H9 (cell line): Measurements from ENCODE around the gene FAM200C. TPM values are rescaled to one million over a fixed set of nuclear protein-coding genes. Genes with fewer than 3 reads are reported as not detected.

Experiments
- DNase-seq: peaks from one replicate; pipeline ENCODE4 v3.0.0-alpha.2; 2017
- H2AFZ ChIP-seq: one replicate; pipeline ENCODE4 v1.6.1; 2013; ENCODE audit warnings: mild to moderate bottlenecking, low read length, control low read depth, moderate library complexity
- H2AK5ac ChIP-seq: 2 replicates; pipeline ENCODE4 v1.6.1; 2013; ENCODE audit warnings: low read length, control low read depth, mixed read lengths; ENCODE audit not compliant: insufficient read length
- H2BK120ac ChIP-seq: one replicate; pipeline ENCODE4 v1.6.1; 2013; ENCODE audit warnings: low read depth, mild to moderate bottlenecking, low read length, control low read depth, inconsistent platforms; ENCODE audit not compliant: poor library complexity, severe bottlenecking
- H2BK12ac ChIP-seq: 2 replicates; pipeline ENCODE4 v1.6.1; 2013; ENCODE audit warnings: low read length, control low read depth, mixed read lengths, low read depth; ENCODE audit not compliant: insufficient read length
- H2BK15ac ChIP-seq: 2 replicates; pipeline ENCODE4 v1.6.1; 2013; ENCODE audit warnings: low read depth, low read length, control low read depth
- H2BK20ac ChIP-seq: one replicate; pipeline ENCODE4 v1.6.1; 2013; ENCODE audit warnings: low read depth, mild to moderate bottlenecking, low read length, control low read depth, inconsistent platforms; ENCODE audit not compliant: poor library complexity, severe bottlenecking
- H2BK5ac ChIP-seq: 2 replicates; pipeline ENCODE4 v1.6.1; 2013; ENCODE audit warnings: low read length, control low read depth, mixed read lengths; ENCODE audit not compliant: insufficient read length
- H3K14ac ChIP-seq: 2 replicates; pipeline ENCODE4 v1.6.1; 2013; ENCODE audit warnings: low read length, control low read depth; ENCODE audit not compliant: insufficient read depth
- H3K18ac ChIP-seq: 2 replicates; pipeline ENCODE4 v1.6.1; 2013; ENCODE audit warnings: low read depth, mild to moderate bottlenecking, mixed read lengths, low read length, control low read depth; ENCODE audit not compliant: insufficient read length
- H3K23ac ChIP-seq: 2 replicates; pipeline ENCODE4 v1.6.1; 2013; ENCODE audit warnings: low read length, control low read depth, mixed read lengths, low read depth; ENCODE audit not compliant: insufficient read length
- H3K23me2 ChIP-seq: 2 replicates; pipeline ENCODE4 v1.6.1; 2013; ENCODE audit warnings: low read depth, mild to moderate bottlenecking, mixed read lengths, low read length, control low read depth; ENCODE audit not compliant: insufficient read length, poor library complexity, severe bottlenecking
- H3K27ac ChIP-seq: 2 replicates; pipeline ENCODE4 v1.5.1; 2013; ENCODE audit warnings: low read length, control low read depth, mixed read lengths, low read depth; ENCODE audit not compliant: insufficient read length
- H3K27me3 ChIP-seq: 2 replicates; pipeline ENCODE4 v1.6.1; 2013; ENCODE audit warnings: low read length, control low read depth, inconsistent platforms; ENCODE audit not compliant: insufficient read depth
- H3K4ac ChIP-seq: 2 replicates; pipeline ENCODE4 v1.6.1; 2013; ENCODE audit warnings: low read depth, mild to moderate bottlenecking, control low read depth, inconsistent platforms, low read length, moderate library complexity
- H3K4me1 ChIP-seq: 2 replicates; pipeline ENCODE4 v1.6.1; 2013; ENCODE audit warnings: low read length, control low read depth, inconsistent platforms; ENCODE audit not compliant: insufficient read depth
- H3K4me2 ChIP-seq: 2 replicates; pipeline ENCODE4 v1.6.1; 2013; ENCODE audit warnings: low read length, control low read depth, mixed read lengths; ENCODE audit not compliant: insufficient read length, insufficient read depth
- H3K56ac ChIP-seq: 2 replicates; pipeline ENCODE4 v1.6.1; 2013; ENCODE audit warnings: low read depth, mild to moderate bottlenecking, mixed read lengths, low read length, control low read depth; ENCODE audit not compliant: insufficient read length
- H3K79me1 ChIP-seq: 2 replicates; pipeline ENCODE4 v1.6.1; 2013; ENCODE audit warnings: low read depth, mild to moderate bottlenecking, moderate library complexity, low read length, control low read depth, inconsistent platforms; ENCODE audit not compliant: insufficient read depth, poor library complexity, severe bottlenecking
- H3K79me2 ChIP-seq: 2 replicates; pipeline ENCODE4 v1.6.1; 2013; ENCODE audit warnings: low read length, control low read depth, inconsistent platforms; ENCODE audit not compliant: insufficient read depth
- H3K9ac ChIP-seq: 2 replicates; pipeline ENCODE4 v1.6.1; 2013; ENCODE audit warnings: low read length, control low read depth, mixed read lengths; ENCODE audit not compliant: insufficient read length; ENCODE audit errors: extremely low read depth
- H3K9me3 ChIP-seq: one replicate; pipeline ENCODE4 v1.6.1; 2013; ENCODE audit warnings: low read depth, low read length, inconsistent platforms; ENCODE audit not compliant: control insufficient read depth
- H3T11ph ChIP-seq: one replicate; pipeline ENCODE4 v1.6.1; 2013; ENCODE audit warnings: mild to moderate bottlenecking, low read length, control low read depth, inconsistent platforms
- H4K20me1 ChIP-seq: one replicate; pipeline ENCODE4 v1.6.1; 2013; ENCODE audit not compliant: control insufficient read depth, insufficient read length, insufficient read depth
- H4K5ac ChIP-seq: 2 replicates; pipeline ENCODE4 v1.6.1; 2013; ENCODE audit warnings: low read depth, mild to moderate bottlenecking, mixed read lengths, low read length, control low read depth; ENCODE audit not compliant: insufficient read length
- H4K8ac ChIP-seq: replicated peaks from 2 replicates; pipeline ENCODE4 v1.6.1; 2013; ENCODE audit warnings: low read length, control low read depth, mixed read lengths, low read depth; ENCODE audit not compliant: insufficient read length
- H4K91ac ChIP-seq: 2 replicates; pipeline ENCODE4 v1.6.1; 2013; ENCODE audit warnings: low read depth, mild to moderate bottlenecking, moderate library complexity, mixed read lengths, low read length, control low read depth; ENCODE audit not compliant: insufficient read length
- H3K27ac Mint-ChIP-seq, 3 experiments: 2 replicates in 2 of 3; 3 replicates in 1 of 3; pipeline ENCODE4 v1.8.0; 2020 to 2021; ENCODE audit warnings: mixed read lengths in 3 of 3, mild to moderate bottlenecking in 1 of 3, moderate library complexity in 1 of 3
- H3K27me3 Mint-ChIP-seq: 2 replicates; pipeline ENCODE4 v1.8.0; 2021; ENCODE audit warnings: low read depth, mild to moderate bottlenecking, moderate library complexity, mixed read lengths
- H3K36me3 Mint-ChIP-seq, 3 experiments: 2 replicates in 2 of 3; 3 replicates in 1 of 3; pipeline ENCODE4 v1.8.0; 2020 to 2021; ENCODE audit warnings: low read depth in 3 of 3, mixed read lengths in 3 of 3; ENCODE audit not compliant: insufficient read depth in 1 of 3
- H3K4me1 Mint-ChIP-seq, 2 experiments: 2 replicates each; pipeline ENCODE4 v1.8.0; 2020; ENCODE audit warnings: mixed read lengths in 2 of 2
- H3K4me3 Mint-ChIP-seq, 2 experiments: 2 replicates in 1 of 2; 3 replicates in 1 of 2; pipeline ENCODE4 v1.8.0; 2020 to 2021; ENCODE audit warnings: mild to moderate bottlenecking in 2 of 2, mixed read lengths in 2 of 2, moderate library complexity in 1 of 2
- H3K9me3 Mint-ChIP-seq, 2 experiments: 2 replicates in 1 of 2; 3 replicates in 1 of 2; pipeline ENCODE4 v1.8.0; 2020; ENCODE audit warnings: mild to moderate bottlenecking in 2 of 2, mixed read lengths in 2 of 2, moderate library complexity in 1 of 2
- CTCF ChIP-seq: fragments of 200-600 bp; sonication (generic); conservative IDR thresholded peaks from 3 replicates; pipeline ENCODE4 v1.8.0; 2021; ENCODE audit warnings: antibody characterized with exemption, mild to moderate bottlenecking
- total RNA-seq: library from RNA; stranded (reverse); gene quantifications from 2 replicates; pipeline ENCODE4 v1.2.1, GENCODE V29; 2021

The FAM200C gene
- total RNA-seq, 1 experiment from 2014 or later = 4.3 TPM

DNA sequence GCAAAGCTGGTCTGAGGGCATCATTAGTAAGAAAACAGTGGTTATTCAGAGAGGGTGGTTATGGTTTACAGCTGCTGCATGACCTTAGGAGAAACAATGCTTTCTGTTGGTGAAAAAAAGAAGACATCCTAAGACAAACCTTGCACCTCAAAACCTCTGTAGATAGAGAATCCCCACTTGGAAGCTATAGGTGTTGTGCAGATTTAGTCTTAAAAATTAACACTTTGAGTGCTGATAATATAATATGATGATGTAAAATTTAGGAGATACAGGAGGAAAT, 20.4 kb upstream of the FAM200C start:
- no peaks in the 10 kb centered on the region for H4K20me1 ChIP-seq
- H3K4me1 ChIP-seq = peaks cover 8% of the 10 kb centered on the region; the same call in 1 of the 2 replicates
- H2BK12ac ChIP-seq = no peak overlapping the region
- no peak overlapping the region for H3K56ac ChIP-seq
- no peak overlapping the region for H4K8ac ChIP-seq
- Mint-ChIP-seq H3K36me3 (peaks cover 21 to 26% (median 23%) of the 10 kb centered on the region in 3 experiments; a peak in 6 of 7 replicates), H3K9me3 (no peaks in the 10 kb centered on the region), H3K27ac (peak overlapping the region in 2 of 3 experiments; percentile 14 to 94; a peak in 3 of 7 replicates), H3K4me3 (peak overlapping the region; percentile 96 to 97; a peak in 3 of 5 replicates), H3K27me3 (no peaks in the 10 kb centered on the region), H3K4me1 (peaks cover 45 to 55% of the 10 kb centered on the region in 2 experiments)
- H2AK5ac ChIP-seq = no peak overlapping the region
- H2BK15ac ChIP-seq = no peak overlapping the region
- H3K27ac ChIP-seq = no peak overlapping the region
- peak overlapping the region; percentile 76 for H2AFZ ChIP-seq
- H3K79me1 ChIP-seq = peaks cover 6% of the 10 kb centered on the region
- no peak for DNase-seq
- H3K4me2 ChIP-seq = no peak overlapping the region
- no peak overlapping the region for H2BK120ac ChIP-seq
- H3K14ac ChIP-seq = no peak overlapping the region
- no peak overlapping the region for H3T11ph ChIP-seq
- H3K23me2 ChIP-seq = peaks cover 5% of the 10 kb centered on the region
- H3K18ac ChIP-seq = no peak overlapping the region
- H3K9ac ChIP-seq = no peak overlapping the region
- no peak overlapping the region for H4K91ac ChIP-seq
- no peaks in the 10 kb centered on the region for H3K27me3 ChIP-seq
- peaks cover 9% of the 10 kb centered on the region; the same call in 1 of the 2 replicates for H3K79me2 ChIP-seq
- no peak overlapping the region for H3K4ac ChIP-seq
- H2BK5ac ChIP-seq = no peak overlapping the region
- no peak overlapping the region for H4K5ac ChIP-seq
- H2BK20ac ChIP-seq = no peak overlapping the region
- TF ChIP-seq CTCF = no peak
- no peaks in the 10 kb centered on the region for H3K9me3 ChIP-seq
- H3K23ac ChIP-seq = no peak overlapping the region
